ENCODE results near the gene GRIK1. TPM values are rescaled to one million over a fixed set of nuclear protein-coding genes. Genes with fewer than 3 reads are reported as not detected.

The GRIK1 gene
- total RNA-seq, 1 donor from 2014 or later = 0.99 TPM

DNA sequence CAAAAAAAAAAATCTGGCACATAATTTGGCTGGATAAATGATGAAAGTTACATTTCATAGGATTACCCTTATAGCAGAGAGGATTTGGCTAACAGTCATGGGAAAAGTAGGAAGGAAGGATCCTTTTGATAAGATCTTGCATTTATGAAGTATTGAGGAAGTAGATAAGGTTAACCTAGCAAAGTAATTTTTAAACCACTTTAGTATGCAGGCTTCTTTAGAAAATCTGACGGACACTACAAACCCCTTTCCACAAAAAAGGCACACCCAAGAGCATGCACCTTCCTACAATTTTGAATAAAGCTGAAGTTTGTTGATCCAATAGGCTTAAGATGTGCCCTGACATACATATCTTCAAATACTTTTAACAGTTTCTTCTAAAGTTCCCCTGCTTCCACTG is 275.2 kb downstream of the GRIK1 start:
- no peak for DNase-seq

DNA sequence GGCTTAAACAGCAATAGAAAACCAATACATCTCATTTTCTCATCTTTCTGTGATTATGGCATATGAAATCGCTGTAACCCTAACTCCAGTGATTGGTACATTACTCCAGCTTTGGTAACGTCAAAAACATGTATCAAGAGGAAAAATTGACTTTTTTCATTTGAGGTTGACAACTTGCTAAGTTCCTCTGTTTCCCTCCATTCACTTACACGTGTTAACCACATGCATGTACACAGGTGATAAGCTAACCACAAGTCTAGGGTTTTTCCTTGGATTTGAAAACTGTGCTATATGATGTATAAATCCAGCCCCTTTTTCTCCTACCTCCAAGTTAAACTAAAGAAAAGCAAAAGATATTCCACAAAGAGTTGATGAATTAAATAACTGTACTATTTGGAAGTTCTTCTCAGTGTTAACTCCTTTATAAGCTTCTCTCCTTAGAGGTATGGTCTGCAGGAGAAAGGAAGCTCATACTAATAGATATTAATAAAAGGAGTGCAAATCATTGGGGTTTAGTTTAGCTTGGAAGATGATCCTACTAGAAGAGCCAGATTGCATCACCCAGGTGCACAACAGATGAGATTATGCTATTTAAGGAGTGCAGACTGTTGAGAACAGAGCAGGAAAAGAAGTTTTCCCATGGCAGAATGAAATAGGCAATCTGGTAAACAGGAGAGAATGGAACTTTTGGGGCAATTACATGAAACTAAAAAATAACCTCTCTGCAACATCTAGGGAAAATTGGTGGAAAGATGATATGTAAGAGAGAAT is 277.9 kb downstream of the GRIK1 start:
- DNase-seq = no peak

DNA sequence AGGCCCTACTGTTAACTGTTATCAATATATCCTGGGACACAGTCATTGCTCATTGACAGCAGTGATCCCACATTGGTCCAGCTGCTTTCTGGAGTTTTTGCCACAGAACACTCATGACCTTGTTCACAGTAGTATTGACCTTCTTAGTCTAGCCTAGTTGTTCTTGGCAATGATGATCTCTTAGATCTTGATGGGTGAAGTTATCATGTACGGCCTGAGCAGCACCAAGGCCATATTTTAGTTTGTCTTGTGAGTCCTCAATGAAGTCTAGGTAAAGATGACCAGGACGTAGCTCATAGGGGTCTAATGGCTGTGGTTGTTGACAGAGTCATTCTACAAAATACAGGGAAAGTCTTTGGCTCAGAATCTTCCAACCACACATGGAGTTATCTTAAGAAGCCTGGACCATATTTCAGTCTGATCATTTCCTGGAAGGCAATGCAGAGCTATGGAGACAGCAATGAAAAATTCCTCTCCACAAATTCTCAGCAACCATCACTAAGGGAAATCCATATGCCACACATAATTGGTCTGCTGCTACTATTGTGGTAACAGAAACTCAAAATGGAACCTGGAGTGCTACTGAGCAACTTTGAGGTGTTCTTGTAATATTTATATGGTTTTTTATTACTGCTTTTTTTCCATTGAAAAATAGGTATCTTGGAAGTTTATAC is 279.6 kb downstream of the GRIK1 start:
- DNase-seq = no peak

GRCh38 chr21:29658934-29659203 is 280.9 kb downstream of the GRIK1 start:
- peak; percentile 29 for DNase-seq

GRCh38 chr21:29658177-29658933 is 281.4 kb downstream of the GRIK1 start:
- no peak for DNase-seq

DNA sequence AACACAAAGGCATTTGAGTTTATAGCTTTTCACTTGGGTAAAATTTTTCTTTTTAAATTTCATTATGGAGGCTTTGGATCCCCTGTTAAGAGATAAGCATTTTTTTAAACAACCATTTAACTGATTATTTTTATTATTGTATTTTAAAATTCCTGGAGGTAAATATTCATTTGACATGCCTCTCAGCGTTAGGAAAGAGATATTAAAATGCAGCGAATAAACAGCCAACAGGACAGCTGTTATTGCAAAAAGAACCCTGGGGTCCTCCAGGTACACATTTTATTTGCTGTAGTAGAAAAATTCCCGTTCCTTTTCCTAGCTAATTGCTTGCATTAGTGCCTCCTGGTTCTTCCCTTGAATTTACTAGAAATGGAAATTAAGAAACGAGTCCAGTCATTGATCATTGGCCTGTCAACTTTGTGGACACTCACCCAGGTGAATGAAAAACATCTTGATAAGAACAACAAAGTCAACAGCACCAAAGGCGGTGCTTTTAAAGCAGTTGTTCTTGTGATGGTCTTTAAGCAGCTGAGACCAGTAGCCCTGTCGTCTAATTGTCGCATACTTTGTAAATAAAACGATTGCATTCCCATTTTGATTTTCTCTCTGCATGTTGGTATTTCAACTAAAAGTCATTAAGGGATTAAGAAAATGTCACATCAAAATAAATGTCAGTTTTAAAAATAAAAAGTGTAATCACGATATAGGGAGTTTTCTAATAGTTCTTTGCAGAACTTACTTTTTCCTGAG is 282.4 kb downstream of the GRIK1 start:
- DNase-seq = no peak

DNA sequence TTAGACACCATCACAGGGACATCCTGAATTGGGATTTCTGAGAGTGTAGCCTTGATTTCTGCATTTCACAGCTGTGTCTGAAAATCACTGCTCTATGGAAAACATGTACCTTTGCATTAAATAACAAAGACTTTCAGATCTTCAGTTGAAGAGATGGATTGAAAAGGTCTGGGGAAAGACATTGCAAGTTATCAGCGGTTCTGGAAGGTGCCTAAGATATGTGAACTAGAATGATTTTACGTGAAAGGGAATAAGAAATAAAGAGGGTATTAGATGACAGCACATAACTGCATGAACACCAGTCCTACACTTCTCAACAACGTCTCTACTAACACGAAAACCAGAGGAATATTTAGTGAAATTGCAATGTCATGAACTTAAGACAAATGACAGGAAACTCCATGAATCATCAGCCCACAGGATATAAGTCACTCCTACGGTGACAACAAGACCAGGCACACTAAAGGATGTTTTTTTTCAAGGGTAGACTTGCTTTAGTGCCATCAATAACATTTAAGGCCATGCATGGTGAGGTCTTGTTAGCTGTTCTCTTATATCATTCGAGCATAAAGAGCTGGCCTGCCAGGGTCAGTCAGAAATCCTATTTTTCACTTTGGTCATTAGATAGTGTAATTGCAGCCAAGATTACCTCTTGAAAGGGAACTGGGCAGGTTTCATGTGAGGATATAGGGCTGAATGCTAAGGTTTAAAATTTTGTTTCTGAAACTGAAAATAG is 283.1 kb downstream of the GRIK1 start:
- no peak for DNase-seq

GRCh38 chr21:29655577-29655976 is 284.2 kb downstream of the GRIK1 start:
- no peak for DNase-seq

DNA sequence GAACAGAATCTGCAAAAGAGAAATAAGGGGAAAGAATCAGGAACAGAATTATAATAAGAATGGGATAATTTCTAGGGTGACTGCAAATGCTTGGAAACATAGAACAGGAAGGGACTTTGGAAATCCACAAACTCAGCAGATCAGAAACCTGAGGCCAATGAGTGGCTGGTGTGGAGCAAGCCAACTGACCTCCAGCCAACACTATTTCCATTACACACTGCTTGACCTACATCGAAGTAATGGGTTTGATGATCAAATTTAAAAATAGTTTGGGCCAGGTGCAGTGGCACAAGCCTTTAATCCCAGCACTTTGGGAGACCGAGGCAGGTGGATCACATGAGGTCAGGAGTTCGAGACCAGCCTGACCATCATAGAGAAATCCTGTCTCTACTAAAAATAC is 284.9 kb downstream of the GRIK1 start:
- no peak for DNase-seq

- DNase-seq = no peak
Observed at GRCh38 chr21:29654203-29654602, 285.6 kb downstream of the GRIK1 start.

DNA sequence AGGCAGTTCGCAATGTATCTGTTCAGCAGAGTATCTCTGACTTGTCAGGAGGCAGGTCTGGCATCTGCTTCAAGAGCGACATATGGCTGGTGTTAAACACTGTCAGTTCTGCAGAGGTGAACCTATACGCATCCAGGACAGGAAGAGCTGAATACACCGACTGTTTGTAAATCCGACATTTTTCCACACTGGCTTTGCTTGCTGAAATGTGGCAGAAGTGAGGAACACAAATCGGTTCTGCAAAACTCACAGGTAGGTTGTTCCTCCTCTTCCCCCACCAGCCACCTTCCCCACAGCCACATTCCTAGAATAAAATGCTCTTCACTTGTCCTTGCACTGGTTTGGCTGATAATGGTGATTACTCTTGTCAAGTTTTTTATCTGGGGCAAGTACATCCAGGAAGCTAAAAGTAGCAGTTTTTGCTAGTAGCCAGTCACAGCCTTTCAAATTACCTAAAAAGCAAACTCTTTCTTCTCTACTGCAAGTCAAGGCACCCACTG is 289.2 kb downstream of the GRIK1 start:
- no peak for DNase-seq

DNA sequence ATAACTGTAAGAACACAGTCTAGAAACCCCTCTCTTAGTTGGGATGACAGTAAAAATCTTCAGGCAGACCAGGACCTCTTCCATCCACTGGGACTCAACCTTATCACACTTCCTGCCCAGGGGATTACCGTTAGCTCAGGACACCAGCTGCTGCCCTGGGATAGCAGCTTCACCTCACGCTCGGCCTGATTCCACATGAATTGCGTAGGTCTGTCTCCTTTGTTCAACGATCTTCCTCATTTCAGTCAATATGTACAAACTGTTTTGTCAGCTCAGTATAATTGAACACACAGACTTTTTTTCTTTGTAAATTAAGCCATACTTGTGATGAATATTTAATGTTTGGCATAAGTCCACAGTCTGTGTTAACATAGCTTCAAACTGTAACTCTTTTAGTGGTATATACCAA is 290.4 kb downstream of the GRIK1 start:
- DNase-seq = no peak

- no peak for DNase-seq
Observed at GRCh38 chr21:29648710-29649240, 291.0 kb downstream of the GRIK1 start.

- DNase-seq = no peak
Observed at GRCh38 chr21:29647353-29647781, 292.4 kb downstream of the GRIK1 start.

- DNase-seq = no peak
Observed at GRCh38 chr21:29645666-29646553, 293.9 kb downstream of the GRIK1 start.

- no peak for DNase-seq
Observed at GRCh38 chr21:29643289-29643688, 296.5 kb downstream of the GRIK1 start.

- no peak for DNase-seq
Observed at GRCh38 chr21:29642551-29643245, 297.1 kb downstream of the GRIK1 start.

DNA sequence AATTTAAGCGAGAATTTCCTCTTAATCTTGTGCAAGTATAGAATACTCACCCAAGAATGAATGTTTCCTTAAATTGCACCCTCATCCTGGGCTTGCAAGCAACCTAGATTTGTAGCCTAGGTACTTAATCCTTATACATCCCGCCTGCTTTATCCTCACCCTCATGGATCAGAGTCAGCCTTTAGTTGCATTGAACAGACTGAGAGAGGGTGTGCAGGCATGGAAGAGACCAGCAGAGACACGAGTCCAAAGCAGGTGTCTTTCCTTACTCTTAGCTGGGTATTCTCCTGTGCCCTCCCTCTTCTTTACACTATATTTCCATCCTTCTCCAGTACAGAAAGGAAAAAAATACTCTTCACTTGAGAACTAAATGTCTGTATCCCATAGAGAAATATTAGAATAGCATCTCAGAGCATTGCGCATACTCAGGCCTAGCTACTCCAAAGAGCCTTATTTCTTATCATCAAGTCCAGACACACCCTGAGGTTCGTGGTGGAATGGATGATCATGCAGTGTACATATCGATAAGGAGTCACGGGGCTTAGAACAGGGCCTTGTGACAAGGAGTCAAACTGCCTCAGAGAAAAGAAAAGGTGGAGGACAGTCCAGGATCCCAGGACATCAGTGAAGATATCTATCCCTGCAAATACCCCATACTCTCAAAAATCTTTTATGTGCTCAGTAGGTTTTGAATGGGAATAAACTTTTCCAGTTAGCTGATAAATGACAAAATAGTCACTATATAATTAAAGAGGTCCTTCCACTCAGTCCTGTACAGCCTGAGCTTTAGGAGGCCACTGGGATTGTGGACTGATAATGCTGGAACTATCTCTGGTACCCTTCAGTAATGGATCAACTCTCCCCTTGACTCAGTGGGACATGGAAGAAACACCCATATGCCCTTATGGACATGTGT is 297.9 kb downstream of the GRIK1 start:
- DNase-seq = no peak

Data from skin of body (tissue), 2 donors.